ENCODE results near the gene YEATS2.

Gene YEATS2

GRCh38 chr3:183825456-183826161 is 128.0 kb downstream of the YEATS2 start, which contains the start of gene MAP6D1:
TSS of gene MAP6D1 (minus strand) at chr3:183825577. CDS start at chr3:183825547, 30 bp downstream.
- TF ChIP-seq CTCF (IDR thresholded peaks at IDR 0.05) (peak; percentile 60), ZFX (IDR thresholded peaks at IDR 0.05; ENCODE audit: borderline replicate concordance) (no peak)
- 0 out of 2 replicates have a peak within 1 kb of the TSS, but pooled peaks have one; percentile 10 for H3K27ac ChIP-seq

- TF ChIP-seq ZFX (IDR thresholded peaks at IDR 0.05; ENCODE audit: borderline replicate concordance) (no peak), CTCF (IDR thresholded peaks at IDR 0.05) (no peak)
- no peak overlapping the region for H3K27ac ChIP-seq
Measured at GRCh38 chr3:183826448-183827250, 129.1 kb downstream of the YEATS2 start.

- TF ChIP-seq ZFX (IDR thresholded peaks at IDR 0.05; ENCODE audit: borderline replicate concordance) (no peak), CTCF (IDR thresholded peaks at IDR 0.05) (no peak)
- no peak overlapping the region for H3K27ac ChIP-seq
Measured at GRCh38 chr3:183827809-183828537, 130.4 kb downstream of the YEATS2 start.

DNA sequence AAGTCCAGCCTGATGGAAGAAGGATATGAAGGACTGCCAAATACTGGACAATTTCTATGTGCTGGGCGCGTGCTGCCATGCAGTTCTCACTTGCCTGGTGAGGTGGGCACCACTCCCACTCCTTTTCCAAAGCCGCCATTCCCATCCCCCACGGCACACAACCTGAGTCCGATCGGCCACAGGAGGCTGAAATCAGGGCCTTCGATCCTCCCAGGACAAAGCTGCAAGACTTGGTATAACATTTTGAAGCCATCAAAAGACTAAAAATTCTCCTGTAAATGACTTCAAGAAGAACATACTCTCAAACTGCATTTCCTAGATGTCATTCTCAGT is 130.9 kb downstream of the YEATS2 start:
- no peak for TF ChIP-seq ZFX (IDR thresholded peaks at IDR 0.05; ENCODE audit: borderline replicate concordance)
- TF ChIP-seq CTCF (IDR thresholded peaks at IDR 0.05) = no peak
- no peak overlapping the region for H3K27ac ChIP-seq

- TF ChIP-seq ZFX (IDR thresholded peaks at IDR 0.05; ENCODE audit: borderline replicate concordance) (no peak), CTCF (IDR thresholded peaks at IDR 0.05) (no peak)
- H3K27ac ChIP-seq = no peak overlapping the region
Measured at GRCh38 chr3:183829466-183829865, 131.9 kb downstream of the YEATS2 start.

GRCh38 chr3:183830187-183830586 is 132.6 kb downstream of the YEATS2 start:
- H3K27ac ChIP-seq = no peak overlapping the region
- TF ChIP-seq ZFX (IDR thresholded peaks at IDR 0.05; ENCODE audit: borderline replicate concordance) = no peak
- TF ChIP-seq CTCF (IDR thresholded peaks at IDR 0.05) = no peak

Data from 22Rv1 (cell line).